Measurements from ENCODE around the gene POMT1. TPM values are rescaled to one million over a fixed set of nuclear protein-coding genes. Genes with fewer than 3 reads are reported as not detected.
A peak's percentile ranks its signal among the peaks of the same experiment; 100 is the strongest.

POMT1 gene
- total RNA-seq, 1 donor from 2014 or later = 27.4 TPM

DNA sequence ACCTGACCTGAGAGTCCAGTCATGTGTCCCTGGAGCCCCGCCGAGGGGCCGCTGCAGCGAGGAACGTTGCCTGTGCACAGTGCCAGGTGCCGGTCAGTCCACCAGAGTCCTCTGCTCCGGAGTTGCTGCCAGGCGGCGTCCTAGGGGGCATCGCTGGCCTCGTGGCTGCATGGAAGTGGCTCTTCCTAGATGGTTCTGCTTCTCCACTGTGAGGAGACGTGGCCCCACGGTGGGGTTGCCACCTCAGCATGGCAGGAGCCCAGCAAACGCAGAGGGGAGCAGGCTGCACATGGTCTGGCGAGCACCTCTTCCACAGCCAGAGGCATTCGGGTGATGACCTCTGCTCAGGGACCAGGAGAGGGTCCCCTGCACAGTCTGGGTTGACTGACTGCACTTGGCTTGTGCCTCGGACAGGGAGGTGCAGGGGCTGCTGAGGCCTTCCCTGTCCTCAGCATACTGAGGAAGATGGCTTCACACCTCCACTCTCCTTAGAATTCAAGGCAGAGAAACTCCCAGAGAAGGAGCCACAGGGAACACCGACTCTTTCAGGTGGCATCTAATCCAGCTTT is 25.9 kb upstream of the POMT1 start:
- no peak for DNase-seq

DNA sequence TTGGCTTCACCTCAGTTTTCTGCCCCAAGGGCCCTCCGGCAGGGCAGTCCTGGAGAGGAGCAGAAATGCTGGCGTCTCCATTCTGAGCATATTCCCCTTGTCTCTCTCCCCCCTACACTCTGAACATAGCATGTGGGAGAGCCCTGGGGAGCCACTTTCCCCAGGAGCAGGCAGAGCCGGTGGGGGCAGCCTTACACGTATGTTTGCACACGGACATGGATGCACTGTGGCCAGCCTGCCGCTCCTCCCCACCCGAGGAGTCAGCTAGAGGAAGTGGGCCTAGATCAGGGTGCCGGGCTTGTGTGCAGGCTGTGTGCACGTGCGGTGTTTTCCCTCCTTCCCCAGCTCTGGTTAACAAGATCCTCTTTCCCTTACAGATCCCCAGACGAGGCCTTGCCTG is 25.4 kb upstream of the POMT1 start:
- DNase-seq = no peak

DNA sequence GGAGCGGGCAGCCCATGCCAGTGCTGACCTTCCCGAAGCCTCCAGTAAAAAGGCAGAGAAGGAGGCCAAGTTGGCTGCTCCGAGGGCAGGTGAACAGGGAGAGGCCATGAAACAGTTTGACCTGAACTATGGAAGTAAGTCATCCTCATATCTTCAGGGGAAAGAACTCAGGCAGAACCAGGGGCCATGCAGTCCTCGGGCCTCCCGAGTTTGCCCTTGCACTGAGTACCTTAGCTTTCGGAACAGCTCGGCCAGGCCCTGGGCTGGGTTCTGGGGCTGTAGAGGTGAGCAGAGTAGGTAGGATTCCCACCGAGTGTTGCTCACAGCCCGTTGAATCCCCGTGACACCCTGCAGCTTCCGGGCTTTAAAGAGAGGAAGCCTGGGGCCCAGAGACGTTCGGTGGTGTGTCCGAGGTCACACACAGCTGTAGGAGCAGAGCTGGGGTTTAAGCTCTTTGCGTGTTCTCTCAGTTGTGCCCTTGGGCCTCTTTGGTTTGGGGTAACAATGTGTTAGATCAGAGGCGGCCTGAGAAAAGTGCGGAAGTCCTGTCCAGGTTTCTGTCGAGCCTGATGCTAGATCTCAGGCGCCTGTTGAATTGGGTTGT is 24.8 kb upstream of the POMT1 start:
- no peak for DNase-seq

DNA sequence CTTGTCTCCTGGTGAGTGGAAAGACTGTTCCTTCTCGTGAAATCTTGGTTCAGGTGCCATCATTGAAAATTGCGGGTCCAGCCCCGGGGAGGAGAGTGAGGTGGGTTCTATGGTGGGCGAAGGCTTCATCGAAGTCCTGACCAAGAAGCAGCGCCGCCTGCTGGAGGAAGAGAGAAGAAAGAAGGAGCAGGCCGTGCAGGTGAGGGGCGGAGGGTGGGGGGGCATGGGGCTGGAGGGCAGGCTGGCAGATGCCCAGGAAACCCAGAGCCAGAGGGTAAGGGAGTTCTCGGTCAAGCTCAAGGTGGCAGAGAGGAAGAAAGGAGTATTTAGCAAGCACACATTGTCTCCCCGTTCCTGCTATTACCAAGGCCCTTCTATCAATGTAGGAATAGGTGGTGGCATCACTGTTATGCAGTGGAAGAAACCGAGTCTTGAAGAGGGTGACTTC is 24.3 kb upstream of the POMT1 start:
- peak; percentile 70 for DNase-seq

DNA sequence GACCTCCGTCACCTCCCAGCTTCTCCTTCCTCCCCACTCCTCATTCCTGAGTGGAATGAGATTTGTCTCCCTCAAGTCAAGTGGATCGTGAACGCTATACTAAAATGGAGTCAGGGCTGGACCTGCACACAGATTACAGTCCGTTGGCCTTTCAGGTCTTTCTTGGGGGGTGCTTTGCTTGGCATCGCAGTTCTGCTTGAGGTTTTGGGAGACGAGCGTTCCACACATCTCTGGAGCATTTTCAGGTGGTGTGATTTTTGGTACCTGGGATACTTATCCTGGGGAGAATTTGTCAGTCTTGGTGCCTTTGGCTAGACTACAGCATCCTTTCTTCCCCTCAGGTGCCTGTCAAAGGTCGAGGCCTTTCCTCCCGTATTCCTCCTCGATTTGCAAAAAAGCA is 23.8 kb upstream of the POMT1 start:
- DNase-seq = no peak

DNA sequence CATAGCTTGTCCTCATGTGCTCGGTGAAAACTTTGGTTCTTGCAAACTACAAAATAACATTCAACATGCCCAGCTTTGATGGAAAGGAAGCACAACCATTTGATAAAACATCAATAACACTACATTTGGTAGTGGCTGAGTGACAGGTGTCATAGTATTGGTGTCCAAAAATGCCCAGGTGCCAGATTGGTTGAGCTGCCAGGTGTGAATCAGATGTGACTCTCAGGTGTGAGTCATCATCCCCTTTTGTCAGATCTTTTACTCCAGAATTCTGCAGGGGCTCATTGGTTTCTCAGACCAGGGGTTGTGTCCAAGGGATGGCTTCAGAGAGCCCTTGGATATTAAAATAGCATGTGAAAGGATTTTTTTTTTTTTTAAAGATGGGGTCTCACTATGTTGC is 22.5 kb upstream of the POMT1 start:
- DNase-seq = no peak

DNA sequence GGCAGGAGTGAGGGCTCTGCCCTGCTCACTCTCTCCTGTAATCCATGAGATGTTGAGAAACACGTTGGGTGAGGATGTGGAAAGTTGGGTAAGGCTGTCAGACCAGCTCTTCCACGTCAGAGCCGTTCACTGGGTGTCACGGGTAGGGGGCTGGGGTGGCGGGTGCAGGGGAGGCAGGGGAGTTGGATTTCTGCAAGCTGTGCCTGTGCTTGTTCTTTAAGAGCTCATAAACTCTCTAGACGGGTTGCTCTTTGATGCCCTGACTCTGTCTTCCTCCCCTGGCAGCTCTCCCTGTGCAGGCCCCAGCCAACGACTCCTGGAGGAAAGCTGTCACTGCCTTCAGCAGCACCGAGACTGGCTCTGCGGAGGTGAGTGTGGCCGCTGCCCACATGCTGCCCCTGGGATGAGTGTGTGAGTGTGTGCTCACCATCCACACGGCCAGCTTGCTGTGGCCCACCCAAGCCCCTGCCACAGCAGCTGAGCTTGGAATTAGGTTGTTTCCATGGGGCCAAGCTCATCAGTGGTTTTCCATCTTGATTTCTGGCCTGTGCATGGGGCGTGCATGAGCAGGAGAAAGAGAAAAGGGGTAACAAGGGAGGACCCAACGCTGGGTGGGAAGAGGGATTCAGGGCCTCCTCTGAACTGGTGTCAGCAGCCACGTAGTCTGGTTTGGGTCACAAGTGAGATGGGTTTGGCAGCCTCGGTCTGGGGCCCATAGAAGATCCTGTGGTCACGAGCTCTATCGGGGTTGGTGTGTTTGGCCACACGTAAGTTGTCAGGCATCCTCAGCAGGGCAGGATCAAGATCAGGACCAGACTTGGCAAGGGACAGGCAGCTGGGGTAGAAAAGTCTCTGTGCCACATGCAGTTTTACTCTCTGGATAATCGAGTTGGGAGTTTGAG is 21.0 kb upstream of the POMT1 start:
- no peak for DNase-seq

DNA sequence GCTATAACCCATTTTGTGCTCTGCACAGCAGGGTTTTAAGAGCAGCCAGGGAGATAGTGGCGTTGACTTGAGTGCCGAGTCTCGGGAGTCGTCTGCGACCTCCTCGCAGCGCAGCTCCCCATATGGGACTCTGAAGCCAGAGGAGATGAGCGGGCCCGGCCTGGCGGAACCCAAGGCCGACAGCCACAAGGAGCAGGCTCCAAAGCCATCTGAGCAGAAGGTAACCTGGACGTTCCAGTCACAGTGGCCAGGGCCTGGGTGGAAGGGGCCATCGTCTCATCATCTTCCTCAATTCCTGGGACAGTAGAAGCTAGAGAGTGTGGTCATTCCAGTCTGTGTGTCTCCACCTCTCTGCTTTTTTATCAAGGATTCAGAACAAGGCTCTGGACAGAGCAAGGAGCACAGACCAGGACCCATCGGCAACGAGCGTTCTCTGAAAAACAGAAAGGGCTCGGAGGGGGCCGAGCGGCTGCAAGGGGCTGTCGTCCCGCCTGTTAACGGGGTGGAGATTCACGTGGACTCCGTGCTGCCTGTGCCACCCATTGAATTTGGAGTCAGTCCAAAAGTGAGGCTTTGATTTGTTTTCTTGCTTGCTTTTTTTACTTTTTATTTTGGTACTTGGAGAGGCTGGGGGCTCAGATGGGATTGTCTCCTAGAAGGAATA is 20.2 kb upstream of the POMT1 start:
- DNase-seq = no peak

DNA sequence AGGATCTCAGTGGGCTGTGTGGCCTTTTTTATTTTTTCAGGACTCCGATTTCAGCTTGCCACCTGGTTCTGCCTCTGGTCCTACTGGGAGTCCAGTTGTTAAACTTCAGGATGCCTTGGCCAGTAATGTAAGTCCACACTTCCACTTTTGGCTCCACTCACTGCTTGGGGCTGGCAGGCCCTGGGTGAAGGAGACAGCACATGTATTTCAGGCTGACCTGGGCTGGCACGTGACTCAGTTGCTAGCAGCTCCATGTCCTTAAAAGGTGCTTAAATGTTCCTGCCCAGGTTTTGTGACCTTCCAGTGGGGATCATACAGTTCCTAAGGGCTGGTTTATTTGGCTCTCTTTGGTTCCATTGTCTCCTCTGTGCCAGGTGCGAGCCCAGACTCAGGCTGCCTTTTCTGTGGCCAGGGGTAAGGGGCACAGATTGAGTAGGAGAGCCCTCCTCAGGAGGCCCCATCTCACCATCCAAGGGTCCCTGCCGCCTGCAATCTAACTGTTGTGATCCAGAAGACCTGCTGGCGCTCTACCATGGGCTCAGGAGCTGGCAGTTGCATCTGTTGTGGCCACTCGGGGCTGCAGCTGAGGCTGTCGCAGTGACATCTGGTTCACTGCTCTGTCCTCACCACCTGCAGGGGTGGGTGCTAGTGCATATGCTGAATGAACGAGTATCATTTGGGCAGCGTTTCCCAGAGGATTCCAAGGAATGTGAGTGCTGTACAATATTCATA is 19.2 kb upstream of the POMT1 start:
- no peak for DNase-seq

DNA sequence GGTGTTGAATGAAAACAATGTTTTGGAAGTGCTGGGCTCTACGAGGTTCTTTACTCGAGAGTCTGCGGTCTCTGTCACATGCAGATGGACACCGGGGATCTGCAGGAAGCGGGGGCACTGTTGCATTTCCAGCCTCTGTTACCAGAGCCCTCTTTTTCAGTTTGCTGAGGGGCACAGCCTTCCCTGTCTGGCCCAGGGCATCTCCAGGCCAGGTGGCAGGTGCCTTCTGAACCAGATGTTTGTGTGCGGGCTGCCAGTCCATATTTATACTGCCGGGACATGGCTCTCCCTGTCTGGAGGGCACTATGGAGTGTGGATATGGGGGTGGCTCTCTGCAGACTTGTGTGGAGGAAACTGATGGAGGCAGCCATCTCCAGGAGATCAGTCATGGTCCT is 18.7 kb upstream of the POMT1 start:
- DNase-seq = no peak

DNA sequence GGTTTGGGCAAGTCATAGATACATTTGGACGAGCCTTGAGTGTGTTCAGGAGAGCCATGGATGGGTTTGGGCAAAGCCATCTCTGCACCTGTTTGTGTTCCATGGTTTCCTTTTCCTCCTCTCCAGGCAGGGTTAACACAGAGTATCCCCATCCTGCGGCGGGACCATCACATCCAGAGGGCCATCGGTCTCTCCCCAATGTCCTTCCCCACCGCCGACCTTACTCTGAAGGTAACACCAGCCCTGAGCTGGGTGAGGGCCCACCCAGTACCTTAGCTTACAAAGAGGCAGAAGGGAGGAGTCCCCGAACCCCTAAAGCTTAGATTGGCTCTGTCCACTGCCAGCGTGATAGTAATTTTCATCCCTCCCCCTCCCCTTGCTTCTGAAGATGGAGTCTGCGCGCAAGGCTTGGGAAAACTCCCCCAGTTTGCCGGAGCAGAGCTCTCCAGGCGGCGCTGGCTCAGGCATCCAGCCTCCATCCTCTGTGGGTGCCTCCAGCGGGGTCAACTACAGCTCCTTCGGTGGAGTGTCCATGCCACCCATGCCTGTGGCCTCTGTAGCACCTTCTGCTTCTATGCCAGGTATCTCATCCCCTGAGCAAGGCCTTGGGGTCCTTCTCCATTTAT is 18.0 kb upstream of the POMT1 start:
- no peak for DNase-seq

DNA sequence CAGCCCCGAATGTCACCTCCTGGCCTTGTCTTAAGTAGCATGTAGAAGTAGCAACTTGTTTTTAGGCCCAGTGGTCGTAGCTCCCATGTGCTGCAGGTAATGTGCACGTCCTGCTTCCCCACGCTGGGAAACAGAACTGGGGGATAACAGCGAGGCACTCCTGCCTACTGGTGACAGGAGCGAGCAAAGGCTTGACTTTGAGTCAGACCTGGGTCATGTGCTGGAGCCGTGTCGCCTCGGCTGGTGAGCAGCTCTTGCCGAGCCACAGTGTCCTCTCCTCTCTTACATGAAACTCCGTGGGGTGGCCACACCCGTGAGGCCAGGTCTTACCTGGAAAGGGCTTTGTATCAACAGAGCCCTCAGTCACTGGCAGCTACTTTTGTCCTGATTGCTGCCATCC is 17.5 kb upstream of the POMT1 start:
- DNase-seq = no peak

DNA sequence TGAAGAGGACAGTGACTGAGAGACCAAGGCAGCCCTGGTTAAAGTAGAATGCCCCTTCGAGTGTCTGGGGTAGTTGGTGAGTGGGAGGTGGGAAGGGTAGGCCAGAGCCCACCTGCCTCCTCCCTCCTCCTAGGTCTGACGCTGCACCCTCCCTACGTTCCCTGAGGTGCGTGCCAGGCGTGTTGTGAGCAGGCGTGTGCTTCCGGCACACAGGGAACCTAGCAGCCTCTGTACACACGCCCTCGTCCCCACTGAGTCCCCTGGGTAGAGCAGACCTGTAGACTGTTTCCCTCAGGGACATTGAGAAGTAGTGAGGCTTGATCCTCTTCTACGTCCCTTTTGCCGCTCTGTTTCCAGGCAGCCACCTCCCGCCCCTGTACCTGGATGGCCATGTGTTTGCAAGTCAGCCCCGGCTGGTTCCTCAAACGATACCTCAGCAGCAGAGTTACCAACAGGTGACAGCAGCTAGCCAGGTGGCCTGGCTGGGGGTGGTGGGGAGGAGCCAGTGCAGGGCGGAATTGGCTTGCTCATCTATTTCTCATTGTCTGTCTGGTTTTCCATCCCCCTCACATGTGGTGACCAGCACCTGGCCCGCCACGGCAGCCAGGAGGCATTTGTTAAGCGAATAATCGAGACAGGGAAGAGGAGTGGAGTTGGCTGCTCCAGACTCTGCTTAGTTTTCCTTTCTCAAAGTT is 16.8 kb upstream of the POMT1 start:
- DNase-seq = no peak

DNA sequence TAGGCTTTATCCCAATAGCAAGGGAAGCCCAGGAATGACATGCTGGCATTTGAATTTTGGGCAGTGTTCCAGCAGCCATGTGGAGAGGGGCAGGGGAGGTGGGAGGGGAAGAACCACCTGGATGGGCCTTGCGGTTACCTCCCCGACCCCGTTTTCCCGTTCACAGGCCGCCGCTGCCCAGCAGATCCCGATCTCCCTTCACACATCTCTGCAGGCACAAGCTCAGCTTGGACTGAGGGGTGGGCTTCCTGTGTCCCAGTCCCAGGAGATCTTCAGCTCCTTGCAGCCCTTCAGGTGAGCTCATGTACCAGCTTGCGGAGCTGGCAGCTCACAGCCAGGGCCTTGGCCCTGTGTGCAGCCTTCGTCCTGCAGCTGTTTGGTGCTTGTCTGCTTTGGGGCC is 15.7 kb upstream of the POMT1 start:
- DNase-seq = no peak

DNA sequence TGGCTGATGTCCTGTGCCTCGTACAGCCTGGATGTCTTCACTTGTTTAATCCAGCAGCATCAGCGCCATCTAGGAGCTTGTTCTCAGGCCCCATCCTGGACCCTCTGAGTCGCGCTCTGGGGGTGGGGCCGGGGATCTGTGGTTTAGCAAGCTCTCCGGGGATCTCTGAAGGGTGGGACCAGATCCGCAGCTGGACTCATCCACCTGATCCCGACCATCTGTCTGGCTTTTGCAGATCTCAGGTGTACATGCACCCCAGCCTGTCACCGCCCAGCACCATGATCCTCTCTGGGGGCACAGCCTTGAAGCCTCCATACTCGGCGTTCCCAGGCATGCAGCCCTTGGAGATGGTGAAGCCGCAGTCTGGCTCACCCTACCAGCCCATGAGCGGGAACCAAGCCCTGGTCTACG is 15.1 kb upstream of the POMT1 start:
- no peak for DNase-seq

DNA sequence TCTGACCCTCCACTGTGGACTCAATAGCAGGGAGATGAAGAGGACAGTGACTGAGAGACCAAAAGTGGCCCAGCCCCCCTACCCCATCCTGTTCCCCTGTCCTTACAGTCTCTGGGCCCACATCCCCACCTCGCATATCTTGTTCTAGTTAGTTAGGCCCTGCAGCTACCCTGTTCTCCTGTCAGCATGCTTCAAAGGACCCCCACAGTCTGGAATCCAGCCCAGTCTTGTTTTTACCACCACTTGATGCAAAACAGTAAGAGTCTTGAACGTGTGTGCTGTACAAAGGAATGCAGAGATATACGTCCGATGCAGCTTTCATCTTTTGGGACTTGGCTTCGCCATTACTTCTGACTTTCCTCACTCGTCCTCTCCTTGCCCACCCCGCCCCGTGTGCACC is 12.2 kb upstream of the POMT1 start:
- no peak for DNase-seq

DNA sequence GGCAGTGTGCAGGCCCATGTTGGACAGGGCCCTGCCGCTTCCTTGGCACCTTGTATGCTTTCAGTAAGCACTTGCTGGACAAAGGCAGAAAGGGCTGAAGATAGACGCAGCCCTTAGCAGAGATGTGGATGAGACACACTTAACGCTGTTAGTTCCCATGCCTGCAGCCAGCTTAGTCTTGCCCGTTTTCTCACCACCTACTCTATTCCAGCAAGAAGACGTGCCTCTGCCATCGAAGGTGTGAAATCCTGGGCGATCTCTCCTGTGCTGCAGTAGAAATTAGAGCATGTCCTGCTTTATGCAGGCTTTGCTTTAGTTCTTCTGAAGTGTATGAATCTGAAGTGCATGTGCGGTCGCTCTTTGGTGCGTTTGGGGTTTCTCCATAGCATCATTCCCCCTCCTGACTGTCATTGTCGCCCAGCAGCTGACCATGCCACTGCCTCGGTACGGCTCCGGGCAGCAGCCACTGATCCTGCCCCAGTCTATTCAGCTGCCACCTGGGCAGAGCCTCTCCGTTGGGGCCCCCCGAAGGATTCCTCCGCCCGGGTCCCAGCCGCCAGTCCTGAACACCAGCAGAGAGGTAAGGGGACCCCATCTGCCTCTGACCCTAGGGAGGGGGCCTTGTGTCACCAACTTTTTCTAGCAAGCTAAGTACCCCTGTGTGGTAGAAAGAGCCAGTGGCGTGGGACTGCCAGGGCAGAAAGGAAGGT is 11.6 kb upstream of the POMT1 start:
- no peak for DNase-seq

DNA sequence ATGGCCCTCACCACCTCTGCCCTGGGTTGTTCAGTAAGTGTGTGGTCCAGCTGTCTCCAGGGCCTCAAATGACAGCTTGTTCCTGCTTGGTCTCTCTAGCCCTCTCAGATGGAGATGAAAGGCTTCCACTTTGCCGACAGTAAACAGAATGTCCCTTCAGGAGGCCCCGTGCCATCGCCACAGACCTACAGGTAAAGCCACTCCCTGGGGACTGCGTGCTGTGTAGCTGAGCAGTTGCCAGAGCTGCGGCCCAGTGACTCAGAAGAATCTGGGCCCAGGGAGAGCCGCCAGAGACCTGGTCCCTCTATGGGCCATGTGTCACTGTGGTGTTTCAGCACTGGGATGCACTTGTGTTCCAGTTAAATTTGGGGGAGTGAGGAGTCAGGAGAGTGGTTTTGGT is 10.6 kb upstream of the POMT1 start:
- DNase-seq = no peak

DNA sequence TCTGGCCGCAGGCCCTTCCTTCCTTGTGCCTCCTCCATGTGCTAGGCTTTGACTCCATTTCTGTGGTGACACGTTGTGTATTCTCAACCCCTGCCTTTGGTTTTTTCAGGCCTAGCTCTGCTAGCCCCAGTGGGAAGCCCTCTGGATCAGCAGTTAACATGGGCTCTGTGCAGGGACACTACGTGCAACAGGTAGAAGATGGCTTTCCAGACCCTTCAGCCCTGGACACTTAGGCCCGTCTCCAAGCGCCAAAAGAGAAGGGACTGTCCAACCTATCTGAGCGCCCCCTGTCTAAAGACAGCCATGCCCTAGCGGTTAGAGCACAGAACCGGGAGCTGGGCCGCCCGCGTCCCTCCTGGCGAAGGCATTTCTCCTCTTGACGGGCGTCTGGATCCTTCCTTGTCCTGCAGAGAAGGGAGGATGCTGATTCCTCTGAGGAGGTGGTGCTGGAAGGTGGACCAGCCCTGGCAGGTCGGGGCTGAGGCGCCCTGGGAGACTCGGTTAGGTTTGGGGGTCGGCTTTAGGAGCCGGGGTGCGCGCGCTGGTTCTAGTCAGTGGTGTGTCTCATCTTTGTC is 8.3 kb upstream of the POMT1 start:
- DNase-seq = no peak

DNA sequence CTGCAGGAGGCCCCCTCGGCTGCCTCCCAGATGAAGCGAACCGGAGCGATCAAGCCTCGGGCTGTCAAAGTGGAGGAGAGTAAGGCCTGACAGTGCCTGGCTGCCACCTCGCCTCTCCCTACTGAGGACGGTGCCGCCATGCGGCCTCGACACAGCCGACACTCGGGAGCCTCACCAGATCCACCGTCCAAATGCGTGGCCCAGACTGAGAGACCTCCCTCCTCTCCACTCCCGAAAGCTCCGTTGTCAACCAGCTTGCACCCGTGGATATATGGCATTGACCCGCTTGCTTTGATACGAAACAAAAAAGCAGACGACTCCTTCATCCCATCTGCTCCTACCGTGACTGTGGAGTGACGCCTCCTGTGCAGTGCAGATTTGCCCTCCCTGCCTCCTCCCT is 6.9 kb upstream of the POMT1 start:
- DNase-seq = no peak
